ENCODE measurements around the gene TRABD2A.
A peak's percentile ranks its signal among the peaks of the same experiment; 100 is the strongest.
"Not testable (repeated sequence)": the region's sequence is repeated elsewhere in the genome, so short reads cannot be mapped to it uniquely, and the experiment has no call there.

The TRABD2A gene, protein sequence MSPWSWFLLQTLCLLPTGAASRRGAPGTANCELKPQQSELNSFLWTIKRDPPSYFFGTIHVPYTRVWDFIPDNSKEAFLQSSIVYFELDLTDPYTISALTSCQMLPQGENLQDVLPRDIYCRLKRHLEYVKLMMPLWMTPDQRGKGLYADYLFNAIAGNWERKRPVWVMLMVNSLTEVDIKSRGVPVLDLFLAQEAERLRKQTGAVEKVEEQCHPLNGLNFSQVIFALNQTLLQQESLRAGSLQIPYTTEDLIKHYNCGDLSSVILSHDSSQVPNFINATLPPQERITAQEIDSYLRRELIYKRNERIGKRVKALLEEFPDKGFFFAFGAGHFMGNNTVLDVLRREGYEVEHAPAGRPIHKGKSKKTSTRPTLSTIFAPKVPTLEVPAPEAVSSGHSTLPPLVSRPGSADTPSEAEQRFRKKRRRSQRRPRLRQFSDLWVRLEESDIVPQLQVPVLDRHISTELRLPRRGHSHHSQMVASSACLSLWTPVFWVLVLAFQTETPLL

DNA sequence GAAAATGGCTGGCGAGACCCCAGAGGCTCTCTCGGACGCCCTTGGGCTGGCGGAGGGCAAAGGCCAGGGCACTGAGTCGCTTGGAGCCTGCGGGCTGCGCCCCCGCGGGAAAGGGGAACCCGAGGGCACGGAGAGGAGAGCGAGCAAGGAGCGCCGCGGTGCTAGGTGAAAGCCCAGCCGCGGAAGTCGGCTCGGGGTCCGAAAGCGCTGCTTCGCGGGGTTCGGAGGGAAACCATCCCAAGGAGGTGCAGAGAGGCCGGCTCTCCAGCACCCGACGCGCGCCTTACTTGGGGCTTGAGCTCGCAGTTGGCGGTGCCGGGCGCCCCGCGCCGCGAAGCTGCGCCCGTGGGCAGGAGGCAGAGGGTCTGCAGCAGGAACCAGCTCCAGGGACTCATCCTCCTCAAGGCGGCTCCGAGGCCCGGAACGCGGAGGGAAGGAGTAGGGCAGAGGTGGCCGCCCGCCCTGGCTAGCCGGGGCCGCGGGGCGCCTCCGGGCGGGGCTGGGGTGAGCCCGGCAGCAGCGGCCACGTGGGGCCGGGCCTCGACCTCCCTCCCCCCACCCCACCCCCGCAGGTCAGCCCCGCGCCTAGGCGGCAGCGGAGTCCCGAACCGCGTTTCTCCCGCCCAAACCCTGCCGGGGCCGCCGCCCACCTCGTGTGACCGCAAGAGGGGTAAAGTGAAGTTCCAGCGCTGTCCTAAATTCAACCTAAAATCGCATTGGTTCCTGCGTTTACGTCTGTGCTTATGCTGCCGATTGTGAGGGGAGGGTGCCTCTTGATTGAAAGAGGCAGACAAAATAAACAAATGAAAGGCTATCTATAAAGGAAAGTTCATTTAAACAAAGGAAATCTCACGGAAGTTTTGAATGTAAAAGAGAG, at the start of gene TRABD2A:
TRABD2A (minus strand) TSS at position 440 of the 877 bp plus-strand sequence; CDS start at position 395, 45 bp downstream.
- DNase-seq, result peak in 1 of 2 experiments; percentile 24

DNA sequence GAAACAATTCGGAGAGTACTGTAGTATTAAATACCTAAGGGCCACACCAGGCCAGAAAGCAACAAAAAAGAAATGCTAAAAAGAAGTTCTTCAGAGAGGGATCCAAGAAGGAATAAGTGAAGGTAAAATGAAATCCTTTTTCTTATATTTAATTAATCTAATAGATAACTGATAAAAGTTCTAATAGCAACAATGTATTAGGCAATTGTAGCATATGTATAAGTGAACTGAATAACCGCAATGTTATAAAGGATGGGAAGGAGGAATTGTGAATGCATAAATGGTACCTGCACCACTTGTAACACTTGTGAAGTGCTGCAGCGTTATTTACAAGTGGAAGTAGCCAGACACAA, 46.4 kb upstream of the TRABD2A start:
- no peak for DNase-seq

DNA sequence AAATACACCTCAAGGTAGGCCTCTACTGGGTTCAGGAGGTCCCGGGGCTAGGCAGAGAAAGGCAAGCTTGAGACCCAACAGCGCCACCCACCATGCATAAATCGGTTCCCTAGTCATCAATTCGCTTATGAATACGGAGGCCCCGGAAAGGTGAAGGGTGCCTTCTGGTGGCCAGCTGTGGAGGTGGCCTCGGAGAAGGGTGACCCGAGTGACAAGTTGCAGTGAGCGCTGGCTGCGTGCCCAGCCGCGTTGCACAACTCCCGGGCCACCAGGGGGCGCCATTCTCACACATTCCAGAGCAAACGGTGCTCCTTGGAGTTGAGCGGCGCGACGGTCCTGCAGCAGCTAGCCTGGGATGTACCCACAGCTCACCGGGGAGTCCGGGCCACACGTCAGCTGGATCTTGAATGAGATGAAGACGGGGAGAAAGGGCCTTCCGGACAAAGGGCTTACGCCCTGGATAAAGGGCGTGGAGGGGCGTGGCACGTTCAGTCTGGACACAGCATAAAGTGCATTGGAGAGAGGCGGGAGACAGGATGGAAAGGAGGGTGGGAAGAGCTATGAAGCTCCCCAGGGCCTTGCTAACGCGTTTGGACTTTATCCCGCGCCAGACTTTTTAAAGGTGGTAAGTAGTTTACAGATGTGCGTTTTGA, 45.0 kb upstream of the TRABD2A start:
- peak; percentile 93 to 97 for DNase-seq

DNA sequence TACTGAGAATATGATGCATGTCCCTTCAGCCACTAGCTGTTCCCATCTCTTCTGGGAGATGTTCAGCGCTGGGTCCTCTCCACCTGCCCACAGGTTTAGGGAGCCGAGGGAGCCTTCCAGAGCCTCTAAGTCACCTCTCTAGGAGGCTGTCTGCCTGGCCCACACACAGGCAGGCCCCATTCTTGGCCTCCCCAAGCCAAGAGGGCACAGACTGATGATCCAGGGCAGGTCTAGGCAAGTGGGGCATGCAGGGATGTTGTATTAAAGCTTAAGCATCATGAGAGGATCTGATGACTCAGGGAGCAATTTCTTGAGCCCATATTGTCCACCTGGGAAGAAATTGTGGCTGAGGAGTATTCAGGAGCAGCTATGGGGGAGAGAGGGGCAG, 44.4 kb upstream of the TRABD2A start:
- no peak for DNase-seq

DNA sequence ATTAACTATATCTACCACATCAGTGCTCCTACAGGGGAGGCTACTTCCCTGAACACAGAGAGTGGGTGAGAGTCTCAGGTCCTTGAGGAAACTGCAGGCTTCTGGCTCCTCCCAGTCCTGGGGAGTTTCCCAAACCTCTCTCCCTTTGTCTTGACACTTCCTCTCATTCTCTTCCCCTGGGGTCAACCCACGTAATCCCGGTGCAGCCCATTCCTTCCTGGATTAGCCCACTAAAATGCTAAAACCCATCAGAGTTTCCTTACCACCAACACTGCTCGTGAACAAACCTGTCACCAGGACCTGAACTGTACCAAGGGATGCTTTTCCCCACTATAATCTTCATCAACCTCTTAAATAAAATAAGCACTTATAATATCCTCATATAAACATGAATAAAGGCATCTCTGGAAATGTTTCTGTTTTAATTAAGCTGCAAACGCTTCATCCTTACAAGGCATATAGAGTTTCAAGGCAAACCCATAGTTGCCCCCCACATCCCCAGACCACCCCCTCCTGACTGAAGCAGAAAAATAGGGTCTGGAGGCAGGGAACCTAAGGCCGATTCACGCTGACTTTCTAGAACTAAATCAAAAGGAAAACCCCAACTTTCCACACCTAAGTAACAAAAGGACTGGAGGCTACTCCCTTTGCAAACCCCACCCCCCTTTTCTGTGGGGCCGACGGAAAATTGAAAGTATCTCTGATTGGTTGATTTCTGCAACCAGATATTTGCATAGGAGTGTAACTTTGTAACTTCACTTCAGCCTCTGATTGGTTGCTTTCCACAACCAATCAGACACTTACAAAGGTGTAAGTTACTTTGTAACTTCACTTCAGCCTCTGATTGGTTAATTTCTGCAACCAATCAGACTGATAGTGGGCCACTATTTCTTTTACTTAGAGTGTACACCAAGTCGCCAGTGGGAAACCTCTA, 43.6 kb upstream of the TRABD2A start:
- DNase-seq, result no peak

DNA sequence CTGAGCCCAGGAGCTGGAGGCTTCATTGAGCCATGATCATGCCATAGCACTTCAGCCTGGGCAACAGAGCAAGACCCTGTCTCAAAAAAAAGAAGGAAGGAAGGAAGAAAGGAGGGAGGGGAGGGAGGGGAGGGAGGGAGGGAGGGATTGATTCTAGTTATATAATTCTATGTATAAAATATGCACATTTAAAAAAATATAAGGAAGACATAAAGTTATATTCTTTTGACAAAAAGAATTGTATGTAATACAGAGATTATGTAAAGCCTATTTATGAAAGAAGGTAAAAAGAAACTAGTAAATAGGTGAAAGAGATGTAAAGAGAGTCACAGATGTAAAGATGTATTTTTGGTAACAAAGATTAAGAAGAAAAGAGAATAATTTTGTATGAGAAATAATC, 42.1 kb upstream of the TRABD2A start:
- no peak for DNase-seq

DNA sequence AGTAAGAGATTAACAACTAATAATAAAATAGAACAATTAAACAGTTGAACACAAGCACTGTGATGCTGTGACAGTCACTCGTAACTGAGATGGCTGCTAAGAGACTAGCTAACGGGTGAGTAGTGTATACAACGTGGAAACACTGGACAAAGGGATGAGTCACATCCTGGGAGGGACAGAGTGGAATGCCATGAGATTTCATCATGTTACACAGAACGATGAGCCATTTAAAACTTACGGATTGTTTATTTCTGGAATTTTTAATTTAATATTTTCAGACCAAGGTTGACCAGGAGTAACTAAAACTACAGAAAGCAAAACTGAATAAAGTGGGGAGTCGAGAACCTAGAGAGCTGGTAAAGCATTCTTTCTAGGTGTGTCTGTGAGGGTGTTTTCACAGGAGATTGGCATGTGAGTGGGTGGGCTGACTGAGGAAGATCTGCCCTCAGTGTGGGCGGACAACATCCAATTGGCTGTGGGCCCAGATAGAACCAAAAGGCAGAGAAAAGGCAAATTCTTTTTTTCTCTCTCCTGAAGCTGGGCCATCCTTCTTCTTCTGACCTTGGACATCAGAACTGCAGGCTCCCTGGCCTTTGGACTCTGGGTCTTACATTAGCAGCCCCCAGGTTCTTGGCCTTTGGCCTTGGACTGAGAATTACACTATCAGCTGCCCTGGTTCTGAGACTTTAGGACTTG, 39.1 kb upstream of the TRABD2A start:
- no peak for DNase-seq

DNA sequence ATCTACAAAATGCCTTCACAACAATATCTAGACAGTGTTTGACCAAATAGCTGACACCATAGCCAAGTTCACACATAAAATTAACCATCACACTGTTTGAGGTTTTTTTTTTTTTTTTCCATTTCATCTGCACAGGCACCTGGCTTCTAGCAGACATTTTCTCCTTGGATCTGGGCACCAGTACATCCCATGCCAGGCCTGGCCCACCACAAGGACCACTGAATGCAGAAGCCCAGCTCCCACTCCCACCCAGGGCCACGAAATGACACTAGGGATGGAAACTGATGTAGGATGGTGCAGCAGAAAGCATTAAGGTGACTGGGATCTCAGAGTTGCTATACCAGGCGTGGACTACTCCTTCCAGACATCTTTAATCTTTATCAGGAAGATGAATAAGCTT, 37.5 kb upstream of the TRABD2A start:
- DNase-seq, result no peak

DNA sequence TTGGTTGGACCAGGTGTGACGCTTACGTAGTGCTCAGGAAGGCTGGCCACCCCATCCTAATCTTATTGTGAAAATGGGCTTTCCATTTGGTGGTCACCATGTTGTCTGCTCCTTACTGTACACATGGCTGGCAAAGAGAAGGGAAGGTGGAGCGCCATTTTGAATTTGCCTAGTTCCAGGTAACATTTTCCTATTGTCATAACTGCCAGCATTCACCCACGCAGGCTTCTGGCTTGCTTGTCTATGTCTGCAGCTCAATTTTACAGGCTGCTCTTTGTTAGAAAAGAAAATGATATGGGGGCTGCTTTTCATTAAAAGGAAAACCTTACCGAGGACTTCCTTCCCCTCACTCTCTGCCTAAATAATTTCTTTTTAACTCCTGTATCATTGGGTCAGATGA, 36.9 kb upstream of the TRABD2A start:
- DNase-seq, result not testable (repeated sequence)

DNA sequence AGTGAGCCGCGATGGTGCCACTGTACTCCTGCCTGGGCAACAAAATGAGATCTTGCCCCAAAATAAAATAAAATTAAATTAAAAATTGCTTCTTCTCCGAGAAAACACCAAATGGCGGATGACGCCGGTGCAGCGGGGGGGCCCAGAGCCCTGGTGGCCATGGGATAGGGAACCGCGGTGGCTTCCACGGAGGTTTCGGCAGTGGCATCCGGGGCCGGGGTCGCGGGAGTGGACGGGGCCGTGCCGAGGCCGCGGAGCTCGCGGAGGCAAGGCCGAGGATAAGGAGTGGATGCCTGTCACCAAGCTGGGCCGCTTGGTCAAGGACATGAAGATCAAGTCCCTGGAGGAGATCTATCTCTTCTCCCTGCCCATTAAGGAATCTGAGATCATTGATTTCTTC, 34.8 kb upstream of the TRABD2A start:
- DNase-seq, result not testable (repeated sequence)

DNA sequence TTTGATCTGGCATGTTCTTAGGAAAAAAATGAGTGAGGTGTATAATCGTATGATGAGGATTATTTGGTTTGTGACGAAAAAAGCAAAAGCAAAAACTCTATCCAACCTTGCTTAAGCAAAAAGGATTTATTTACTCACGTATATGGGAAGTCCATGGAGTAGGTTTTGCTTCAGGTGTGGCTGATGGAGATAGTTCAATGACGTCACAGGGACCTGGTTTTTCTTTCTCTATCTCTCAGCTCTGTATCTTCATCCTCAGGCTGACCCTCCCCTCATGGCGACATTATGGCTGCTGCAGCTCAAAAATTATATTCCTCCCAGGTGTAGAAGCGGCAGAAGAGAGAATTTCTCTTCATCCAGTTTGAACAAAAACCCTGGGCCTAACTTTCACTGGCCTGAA, 33.5 kb upstream of the TRABD2A start:
- no peak for DNase-seq

DNA sequence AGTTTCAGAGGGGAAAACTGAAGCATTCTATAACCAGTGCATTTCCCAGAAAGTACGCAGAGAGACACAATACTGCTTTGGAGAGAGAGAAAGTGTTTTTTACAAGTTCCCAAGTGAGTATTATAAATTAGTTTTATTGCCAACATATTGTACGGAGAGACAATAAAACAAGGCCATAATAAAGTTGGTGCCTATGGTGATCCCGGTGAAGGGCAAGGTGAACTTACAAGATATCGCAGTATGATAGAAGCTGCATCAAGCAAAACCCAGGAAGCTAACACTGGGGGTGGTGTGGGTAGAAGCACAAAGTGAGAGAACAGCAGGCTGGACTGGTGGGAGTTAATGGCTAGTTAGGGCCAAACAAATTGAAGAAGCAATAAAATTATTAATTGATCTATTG, 32.1 kb upstream of the TRABD2A start:
- DNase-seq, result no peak

DNA sequence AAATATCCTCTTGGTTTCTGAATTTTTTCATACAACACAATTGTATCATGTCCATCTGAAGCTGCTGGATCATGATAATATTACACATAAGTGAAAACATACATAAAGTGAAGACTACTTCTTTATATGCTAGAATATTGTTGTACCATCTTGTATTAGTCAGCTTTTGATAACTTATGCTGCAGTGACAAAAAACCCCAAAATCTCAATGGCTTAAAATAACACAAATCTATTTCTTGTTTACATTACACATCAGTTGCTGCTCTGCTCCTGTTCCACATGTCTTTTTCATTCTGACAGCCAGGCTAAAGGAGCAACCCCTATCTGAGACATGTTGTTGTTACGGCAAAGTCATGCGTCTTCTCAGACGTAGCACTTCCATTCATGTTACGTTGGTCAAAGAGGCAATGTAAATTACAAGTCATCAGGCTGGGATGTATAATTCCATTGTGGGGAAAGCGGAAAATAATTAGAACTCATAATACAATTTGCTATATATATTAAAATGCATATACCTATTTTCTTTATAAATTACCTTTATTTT, 30.3 kb upstream of the TRABD2A start:
- no peak for DNase-seq

DNA sequence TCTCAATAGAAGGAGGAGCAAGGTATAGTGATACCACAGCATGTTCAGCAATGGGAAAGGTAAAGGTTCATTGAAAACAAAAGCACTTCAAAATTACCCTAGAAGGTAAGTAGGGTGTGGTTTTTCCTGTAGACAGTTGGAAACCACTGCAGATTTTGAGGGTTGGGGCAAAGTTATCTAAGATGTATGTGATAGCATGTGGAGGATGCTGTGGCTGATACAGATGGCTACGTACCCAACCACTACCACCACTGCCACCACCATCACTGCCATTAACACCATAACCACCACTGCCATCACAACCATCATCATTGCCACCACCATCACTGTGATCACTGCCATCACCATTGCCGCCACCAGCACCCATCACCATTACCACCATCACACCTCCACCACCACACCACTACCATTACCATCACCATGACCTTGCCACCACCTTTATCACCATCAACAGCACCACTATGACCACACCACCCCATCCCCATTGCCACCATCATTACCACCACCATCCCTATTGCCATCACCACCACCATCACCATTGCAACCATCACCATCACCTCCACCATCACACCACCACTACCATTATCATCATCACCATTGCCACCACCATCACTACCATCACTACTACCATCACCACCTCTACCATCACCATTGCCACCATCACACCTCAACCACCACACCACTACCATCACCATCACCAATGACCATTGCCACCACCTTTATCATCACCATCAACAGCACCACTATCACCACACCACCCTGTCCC, 28.2 kb upstream of the TRABD2A start:
- DNase-seq, result no peak

DNA sequence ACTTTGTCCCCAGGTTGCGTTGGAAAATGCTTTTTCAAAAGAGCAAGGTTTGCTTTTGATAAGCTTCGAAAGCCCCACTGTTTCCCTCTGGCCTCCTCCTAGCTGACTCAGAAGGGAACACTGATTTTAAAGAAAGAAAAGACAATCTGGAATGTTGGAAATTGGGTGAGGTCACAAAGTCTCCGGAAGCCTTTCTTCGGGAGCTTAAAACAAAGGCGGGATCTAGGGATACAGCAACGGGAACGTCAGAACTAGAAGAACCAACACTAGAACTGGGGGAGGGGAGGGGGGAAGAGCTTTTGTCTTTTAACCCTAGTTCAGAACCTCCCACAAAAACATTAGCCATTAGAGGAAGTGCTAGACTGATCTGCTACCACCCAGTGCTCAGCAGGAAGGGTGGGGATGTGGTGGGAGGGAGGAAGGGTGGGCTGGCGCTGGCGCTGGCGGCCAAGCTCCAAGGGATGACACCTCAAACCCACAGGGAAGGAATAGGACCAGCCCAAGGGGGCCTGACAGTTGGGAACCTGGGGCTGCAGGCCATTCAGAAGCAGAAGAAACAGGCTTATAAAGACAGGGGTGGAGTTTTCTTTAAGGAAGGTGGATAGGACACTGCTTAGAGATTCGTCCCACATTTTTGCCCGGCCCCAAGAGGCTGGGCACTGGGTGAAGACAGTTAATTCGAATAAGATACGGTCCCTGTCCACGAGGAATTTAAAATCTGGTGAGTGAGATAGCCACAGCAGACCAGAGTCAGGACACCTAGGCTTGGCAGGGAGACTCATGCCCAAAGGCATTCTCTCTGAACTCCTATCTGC, 26.2 kb upstream of the TRABD2A start:
- peak; percentile 77 to 78 for DNase-seq

DNA sequence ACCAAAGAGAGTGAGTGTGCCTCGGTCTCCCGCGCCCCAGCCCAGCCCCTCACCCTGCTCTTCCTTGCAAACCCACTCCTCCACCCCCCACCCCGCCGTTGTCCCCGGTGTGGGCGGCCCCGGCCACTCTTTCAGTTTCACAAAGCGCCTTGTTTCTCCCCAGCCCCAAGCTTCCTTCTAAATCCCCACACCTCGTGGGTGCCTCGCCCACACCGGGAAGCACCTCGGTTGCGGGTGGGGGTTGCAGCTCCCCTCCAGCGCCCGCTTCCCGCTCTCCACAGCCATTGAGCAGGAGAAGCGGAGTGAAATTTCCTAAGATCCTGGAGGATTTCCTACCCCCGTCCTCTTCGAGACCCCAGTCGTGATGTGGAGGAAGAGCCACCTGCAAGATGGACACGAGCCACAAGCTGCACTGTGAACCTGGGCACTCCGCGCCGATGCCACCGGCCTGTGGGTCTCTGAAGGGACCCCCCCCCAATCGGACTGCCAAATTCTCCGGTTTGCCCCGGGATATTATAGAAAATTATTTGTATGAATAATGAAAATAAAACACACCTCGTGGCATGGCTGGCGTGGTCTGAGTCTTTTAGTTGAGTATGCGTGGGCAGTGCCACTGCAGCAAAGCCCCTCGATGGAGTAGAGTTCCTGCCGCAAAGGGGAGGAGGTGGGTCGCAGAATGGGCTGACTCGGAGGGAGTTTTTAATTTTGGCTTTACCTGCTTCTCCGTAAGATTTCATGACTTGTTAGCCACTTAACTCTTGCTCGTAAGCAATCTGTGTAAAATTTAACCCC, 25.4 kb upstream of the TRABD2A start:
- DNase-seq, result peak in 1 of 2 experiments; percentile 38

DNA sequence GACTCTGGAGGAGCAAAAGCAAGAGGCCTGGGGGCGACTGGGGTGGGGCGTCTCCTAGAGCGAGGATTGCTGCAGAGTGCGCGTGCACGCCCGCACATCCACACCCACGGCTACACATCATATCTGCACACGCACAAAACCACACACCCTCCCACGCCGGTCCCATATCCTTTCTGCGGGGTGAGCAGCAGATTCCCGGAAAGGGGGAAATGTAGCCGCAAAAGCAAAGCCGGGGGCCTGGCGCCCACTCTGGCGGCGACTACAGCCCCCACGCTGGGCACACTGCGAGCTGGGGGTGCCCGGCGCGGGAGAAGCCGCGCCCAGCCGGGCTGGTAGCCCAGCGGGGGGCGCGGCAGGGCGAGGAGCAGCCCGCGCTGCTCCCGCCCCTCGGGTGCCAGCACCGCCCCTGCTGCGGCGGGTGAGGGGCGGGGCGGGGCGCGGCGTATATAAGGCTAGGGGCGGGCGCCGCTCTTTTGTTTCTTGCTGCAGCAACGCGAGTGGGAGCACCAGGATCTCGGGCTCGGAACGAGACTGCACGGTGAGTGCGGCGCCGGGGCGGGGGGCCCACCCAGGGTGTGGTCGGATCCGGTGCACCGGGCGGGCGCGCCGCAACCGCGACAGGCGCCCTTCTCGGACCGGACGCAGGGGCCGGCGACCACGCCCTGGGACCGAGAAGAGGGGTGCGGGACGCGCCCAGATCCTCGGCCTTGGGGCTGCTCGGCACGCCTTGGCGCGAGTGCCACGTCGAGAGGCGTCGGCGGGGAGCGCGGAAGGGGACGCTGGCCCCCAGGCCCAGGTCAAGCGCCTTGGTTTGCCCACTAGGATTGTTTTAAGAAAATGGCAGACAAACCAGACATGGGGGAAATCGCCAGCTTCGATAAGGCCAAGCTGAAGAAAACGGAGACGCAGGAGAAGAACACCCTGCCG, 24.6 kb upstream of the TRABD2A start, which contains the start of gene TMSB10:
TMSB10 (plus strand) TSS at position 476 of the 927 bp plus-strand sequence.
- peak; percentile 57 to 68 for DNase-seq
